ENCODE measurements around the gene DBET. TPM values are rescaled to one million over a fixed set of nuclear protein-coding genes. Genes with fewer than 3 reads are reported as not detected.

Gene DBET
- total RNA-seq, 2 donors from 2014 or later, result not detected

DNA sequence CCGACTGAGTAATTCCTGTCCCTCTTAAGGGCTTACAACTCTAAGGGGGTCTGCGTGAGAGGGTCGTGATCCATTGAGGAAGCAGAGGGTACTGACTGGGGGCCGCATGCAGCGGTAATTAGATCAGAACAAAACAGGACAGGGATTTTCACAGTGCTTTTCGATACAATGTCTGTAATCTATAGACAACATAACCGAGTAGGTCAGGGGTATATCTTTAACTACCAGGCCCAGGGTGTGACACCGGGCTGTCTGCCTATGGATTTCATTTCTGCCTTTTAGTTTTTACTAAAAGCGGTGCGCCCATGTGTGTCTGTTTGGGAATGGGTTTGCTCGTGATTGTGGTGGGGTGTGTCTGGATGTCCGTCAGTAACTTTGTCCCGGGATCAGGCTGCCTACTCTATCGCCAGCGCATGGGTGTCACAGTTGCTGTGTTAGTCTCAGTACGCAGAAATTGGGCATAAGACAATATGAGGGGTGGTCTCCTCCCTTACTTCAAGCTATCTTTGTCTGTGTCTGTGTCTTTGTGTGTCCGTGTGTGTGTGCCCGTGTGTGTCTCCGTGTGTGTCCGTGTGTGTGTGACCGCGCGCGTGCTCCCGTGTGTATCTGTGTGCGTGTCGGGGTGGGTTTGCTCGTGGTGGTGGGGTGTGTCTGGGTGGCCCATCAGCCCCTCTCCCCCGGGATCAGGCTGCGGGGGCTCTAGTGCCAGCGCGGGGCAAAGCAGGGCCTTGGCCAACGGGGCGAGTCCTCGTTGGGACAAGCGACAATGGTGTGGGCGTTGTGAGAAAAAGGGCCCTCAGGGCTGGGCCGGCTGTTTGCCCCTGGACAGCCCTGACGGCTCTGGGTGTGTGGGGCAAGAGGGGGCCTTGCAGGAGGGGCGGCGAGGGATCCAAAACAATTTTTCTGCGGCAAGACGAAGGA lies 47.7 kb upstream of the DBET start:
- TF ChIP-seq, protein P1, sequence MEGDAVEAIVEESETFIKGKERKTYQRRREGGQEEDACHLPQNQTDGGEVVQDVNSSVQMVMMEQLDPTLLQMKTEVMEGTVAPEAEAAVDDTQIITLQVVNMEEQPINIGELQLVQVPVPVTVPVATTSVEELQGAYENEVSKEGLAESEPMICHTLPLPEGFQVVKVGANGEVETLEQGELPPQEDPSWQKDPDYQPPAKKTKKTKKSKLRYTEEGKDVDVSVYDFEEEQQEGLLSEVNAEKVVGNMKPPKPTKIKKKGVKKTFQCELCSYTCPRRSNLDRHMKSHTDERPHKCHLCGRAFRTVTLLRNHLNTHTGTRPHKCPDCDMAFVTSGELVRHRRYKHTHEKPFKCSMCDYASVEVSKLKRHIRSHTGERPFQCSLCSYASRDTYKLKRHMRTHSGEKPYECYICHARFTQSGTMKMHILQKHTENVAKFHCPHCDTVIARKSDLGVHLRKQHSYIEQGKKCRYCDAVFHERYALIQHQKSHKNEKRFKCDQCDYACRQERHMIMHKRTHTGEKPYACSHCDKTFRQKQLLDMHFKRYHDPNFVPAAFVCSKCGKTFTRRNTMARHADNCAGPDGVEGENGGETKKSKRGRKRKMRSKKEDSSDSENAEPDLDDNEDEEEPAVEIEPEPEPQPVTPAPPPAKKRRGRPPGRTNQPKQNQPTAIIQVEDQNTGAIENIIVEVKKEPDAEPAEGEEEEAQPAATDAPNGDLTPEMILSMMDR (conservative IDR thresholded peaks at IDR 0.05), result no peak
- Mint-ChIP-seq H3K36me3 (ENCODE audit: low read depth) (peaks cover 11% of the 10 kb centered on the region), H3K4me1 (no peaks in the 10 kb centered on the region), H3K9me3 (peaks cover 83% of the 10 kb centered on the region), H3K4me3 (no peak overlapping the region), H3K27me3 (ENCODE audit: insufficient read depth) (peaks cover 2% of the 10 kb centered on the region), H3K27ac (no peak overlapping the region)
- no peak for DNase-seq
- H3K9me3 ChIP-seq (ENCODE audit: control insufficient read depth, low read length), result peaks cover 5% of the 10 kb centered on the region
- H3K4me1 ChIP-seq (ENCODE audit: control insufficient read depth, insufficient read depth, low read length), result no peaks in the 10 kb centered on the region
- WGBS, 2 experiments (ENCODE audit: insufficient coverage in 1 of 2, insufficient read length in 1 of 2), result 79 to 89% methylated on average over 10 to 43 of the region's 43 CpGs
- no peak overlapping the region for H3K9ac ChIP-seq (ENCODE audit: extremely low read depth, low read length, poor library complexity, severe bottlenecking)
- no peak overlapping the region for H3K4me3 ChIP-seq (ENCODE audit: low read length)
- H3K27me3 ChIP-seq (ENCODE audit: control insufficient read depth, insufficient read depth, low read length, poor library complexity, severe bottlenecking), result no peaks in the 10 kb centered on the region
- H3K27ac ChIP-seq (ENCODE audit: low read depth, low read length), result no peak overlapping the region
- H3K36me3 ChIP-seq (ENCODE audit: control insufficient read depth, insufficient read depth, low read length), result no peaks in the 10 kb centered on the region

DNA sequence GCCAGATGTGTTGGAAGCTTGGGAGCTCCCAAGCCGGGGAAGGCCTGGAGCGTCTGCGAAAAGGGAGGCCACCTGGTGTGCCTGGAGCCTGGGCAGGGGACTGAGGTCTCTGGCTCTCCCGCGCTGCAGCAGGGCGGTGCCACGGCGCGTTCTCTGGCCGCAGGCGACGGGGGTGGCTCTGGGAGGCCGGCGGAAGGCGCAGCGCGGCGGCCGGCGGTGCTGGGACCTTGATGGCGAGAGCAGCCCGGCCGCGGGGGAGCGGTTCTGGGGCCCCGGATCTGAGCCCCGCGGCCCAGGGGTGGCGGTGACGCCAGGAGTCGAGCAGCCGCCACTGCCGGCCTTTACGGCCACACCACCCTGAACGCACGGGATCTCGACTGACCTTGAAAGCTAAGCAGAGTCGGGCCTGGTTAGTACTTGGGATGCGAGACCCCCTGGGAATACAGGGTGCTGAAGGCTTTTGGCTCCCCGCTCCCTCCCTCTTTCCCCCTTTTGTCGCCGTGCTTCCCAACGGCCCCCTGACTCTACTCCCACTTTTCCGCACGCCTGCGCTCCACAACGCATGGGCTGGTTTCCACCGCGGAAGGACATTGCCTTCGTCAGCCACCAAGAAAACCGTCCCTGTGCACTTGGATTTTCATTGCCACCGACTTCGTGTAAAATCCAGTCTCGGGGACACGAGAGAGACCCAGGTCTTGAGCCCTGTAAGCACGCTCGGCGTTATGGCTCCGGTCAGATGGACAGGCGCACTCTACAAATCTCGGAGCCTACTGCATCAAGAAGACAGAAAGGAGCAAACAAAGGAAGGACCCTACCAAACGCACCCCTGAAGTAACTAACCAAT lies 46.7 kb upstream of the DBET start:
- Histone ChIP-seq H3K9ac (ENCODE audit: extremely low read depth, low read length, poor library complexity, severe bottlenecking) (no peak overlapping the region), H3K27me3 (ENCODE audit: control insufficient read depth, insufficient read depth, low read length, poor library complexity, severe bottlenecking) (no peaks in the 10 kb centered on the region), H3K4me3 (ENCODE audit: low read length) (no peak overlapping the region), H3K4me1 (ENCODE audit: control insufficient read depth, insufficient read depth, low read length) (no peaks in the 10 kb centered on the region), H3K36me3 (ENCODE audit: control insufficient read depth, insufficient read depth, low read length) (no peaks in the 10 kb centered on the region), H3K9me3 (ENCODE audit: control insufficient read depth, low read length) (peaks cover 2% of the 10 kb centered on the region), H3K27ac (ENCODE audit: low read depth, low read length) (no peak overlapping the region)
- TF ChIP-seq, protein P1 (conservative IDR thresholded peaks at IDR 0.05), result no peak
- peak; percentile 54 for DNase-seq
- Mint-ChIP-seq H3K27me3 (ENCODE audit: insufficient read depth) (peaks cover 2% of the 10 kb centered on the region), H3K4me3 (no peak overlapping the region), H3K9me3 (peaks cover 78% of the 10 kb centered on the region), H3K27ac (no peak overlapping the region), H3K4me1 (no peaks in the 10 kb centered on the region), H3K36me3 (ENCODE audit: low read depth) (peaks cover 11% of the 10 kb centered on the region)
- WGBS, 2 experiments (ENCODE audit: insufficient coverage in 1 of 2, insufficient read length in 1 of 2), result 90 to 91% methylated on average over 26 to 61 of the region's 62 CpGs

DNA sequence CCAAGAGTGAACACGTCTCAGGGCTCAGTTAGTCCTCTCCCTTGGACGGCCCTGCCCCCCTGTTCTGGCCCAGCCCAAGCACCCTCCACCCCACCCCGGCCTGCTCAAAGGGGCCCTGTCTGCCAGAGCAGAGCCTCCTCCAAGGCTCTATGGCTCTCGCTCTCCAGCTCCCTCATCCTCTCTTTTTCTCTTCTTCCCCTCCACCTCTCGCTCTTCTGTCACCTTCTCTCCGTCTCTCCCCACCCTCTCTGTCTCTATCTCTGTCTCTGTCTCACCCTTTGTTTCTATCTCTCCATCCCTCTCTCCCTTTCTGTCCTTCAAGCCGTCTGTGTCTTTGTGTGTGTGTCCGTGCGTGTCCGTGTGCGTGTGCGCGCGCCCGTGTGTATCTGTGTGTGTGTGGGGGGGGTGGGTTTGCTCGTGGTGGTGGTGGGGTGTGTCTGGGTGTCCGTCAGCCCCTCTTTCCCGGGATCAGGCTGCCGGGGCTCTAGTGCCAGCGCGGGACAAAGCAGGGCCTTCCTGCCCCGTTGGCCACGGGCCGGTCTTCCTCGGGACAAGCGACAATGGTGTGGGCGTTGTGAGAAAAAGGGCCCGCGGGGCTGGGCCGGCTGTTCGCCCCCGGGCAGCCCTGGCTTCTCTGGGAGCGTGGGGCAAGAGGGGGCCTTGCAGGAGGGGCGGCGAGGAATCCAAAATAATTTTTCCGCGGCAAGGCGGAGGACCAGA lies 45.9 kb upstream of the DBET start:
- H3K27ac Mint-ChIP-seq, result no peak overlapping the region
- H3K4me3 Mint-ChIP-seq, result no peak overlapping the region
- peaks cover 2% of the 10 kb centered on the region for H3K27me3 Mint-ChIP-seq (ENCODE audit: insufficient read depth)
- WGBS, 2 experiments (ENCODE audit: insufficient coverage in 1 of 2, insufficient read length in 1 of 2), result 82 to 83% methylated on average over 10 to 38 of the region's 38 CpGs
- no peaks in the 10 kb centered on the region for H3K4me1 ChIP-seq (ENCODE audit: control insufficient read depth, insufficient read depth, low read length)
- no peaks in the 10 kb centered on the region for H3K27me3 ChIP-seq (ENCODE audit: control insufficient read depth, insufficient read depth, low read length, poor library complexity, severe bottlenecking)
- no peak for DNase-seq
- no peak overlapping the region for H3K4me3 ChIP-seq (ENCODE audit: low read length)
- H3K36me3 ChIP-seq (ENCODE audit: control insufficient read depth, insufficient read depth, low read length), result no peaks in the 10 kb centered on the region
- H3K36me3 Mint-ChIP-seq (ENCODE audit: low read depth), result peaks cover 11% of the 10 kb centered on the region
- H3K9ac ChIP-seq (ENCODE audit: extremely low read depth, low read length, poor library complexity, severe bottlenecking), result no peak overlapping the region
- TF ChIP-seq, protein P1 (conservative IDR thresholded peaks at IDR 0.05), result no peak
- H3K4me1 Mint-ChIP-seq, result no peaks in the 10 kb centered on the region
- H3K9me3 Mint-ChIP-seq, result peaks cover 72% of the 10 kb centered on the region
- no peak overlapping the region for H3K27ac ChIP-seq (ENCODE audit: low read depth, low read length)
- H3K9me3 ChIP-seq (ENCODE audit: control insufficient read depth, low read length), result no peaks in the 10 kb centered on the region

Measured in endodermal cell (in vitro differentiated cells).